Muscle of back (tissue), 11 donors: ENCODE data around the gene HORMAD1. TPM values are rescaled to one million over a fixed set of nuclear protein-coding genes. Genes with fewer than 3 reads are reported as not detected.
A peak's percentile ranks its signal among the peaks of the same experiment; 100 is the strongest.
"Not testable (repeated sequence)": the region's sequence is repeated elsewhere in the genome, so short reads cannot be mapped to it uniquely, and the experiment has no call there.

Source experiments
- DNase-seq, 3 donors: peaks; one replicate each; pipeline versions ENCODE4 v3.0.0 to v3.0.0-alpha.2; 2013
- polyA plus RNA-seq, 10 donors: library from polyadenylated mRNA; unstranded; fragments of 120-200 nt; gene quantifications; one replicate each; pipeline ENCODE4 v1.2.1, GENCODE V29; 2013; ENCODE audit not compliant: insufficient read length in 10 of 10

Gene HORMAD1
- polyA plus RNA-seq, 10 donors = 0.12 to 0.65 (median 0.39) TPM; not detected in 7

DNA sequence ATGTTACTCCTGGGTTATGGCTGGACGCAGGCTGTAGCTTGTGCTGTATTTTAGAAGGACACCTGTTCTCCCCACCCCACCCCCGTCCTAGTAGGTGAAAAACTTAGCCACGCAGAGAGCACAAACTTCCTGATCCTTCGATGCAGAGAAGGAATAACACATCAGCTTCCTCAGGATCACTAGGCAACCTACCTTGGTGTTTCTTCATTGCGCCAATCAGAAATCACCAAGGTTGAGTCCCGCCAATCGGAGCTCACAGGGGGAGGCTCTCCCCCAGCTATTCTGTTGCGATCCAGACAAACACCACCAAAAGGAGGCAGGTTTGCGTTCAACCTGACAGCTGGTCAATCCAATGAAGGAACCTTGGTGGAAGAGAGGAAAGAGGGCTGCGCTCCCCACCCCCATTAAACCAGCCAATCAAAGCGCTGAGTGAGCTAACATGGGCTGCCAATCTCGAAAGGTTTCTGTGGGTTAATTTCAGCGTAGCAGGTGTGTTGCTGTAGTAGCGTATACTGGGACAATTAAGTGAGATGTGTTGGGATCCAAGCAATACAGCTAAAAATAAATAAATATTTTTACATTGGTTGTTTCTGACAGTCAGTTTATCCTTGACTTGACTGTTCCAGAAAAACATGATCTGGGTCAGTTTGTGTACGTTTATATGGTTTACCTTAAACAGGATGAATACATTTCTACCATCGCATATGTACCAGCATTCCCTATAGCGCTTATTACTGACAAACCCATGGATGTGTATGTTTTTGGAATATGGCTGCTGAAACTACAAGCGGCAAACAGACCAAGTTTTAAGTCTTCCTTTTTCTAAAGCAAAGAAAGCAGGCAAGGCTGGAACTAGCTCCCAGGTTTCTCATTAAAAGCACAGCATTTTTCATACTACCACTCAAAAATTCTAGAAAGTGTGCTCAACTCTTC lies 23.4 kb downstream of the HORMAD1 start, which contains the start of gene GOLPH3L:
GOLPH3L (minus strand) TSS at position 160 of the 933 bp plus-strand sequence. CDS start 2,316 bp downstream, outside the sequence.
- peak; percentile 97 to 99 (median 98) for DNase-seq

DNA sequence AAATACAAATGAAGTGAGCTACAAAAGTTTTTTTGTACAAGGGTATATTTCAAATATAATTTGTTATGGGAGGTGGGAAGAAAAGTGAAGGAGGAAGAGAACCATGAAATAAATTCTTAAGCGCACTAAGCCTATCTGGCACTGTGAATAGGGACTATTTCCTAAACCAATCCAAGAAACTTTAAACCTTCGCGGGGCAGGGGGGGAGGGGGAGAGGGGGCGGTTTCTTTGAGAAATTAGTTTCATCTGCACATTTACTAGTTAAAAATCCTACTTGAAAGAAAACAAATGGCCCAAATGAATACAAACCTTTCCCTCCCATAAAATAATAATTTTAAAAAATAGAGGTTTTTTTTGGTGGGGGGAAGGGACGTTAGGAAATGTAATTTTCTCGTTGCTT lies 24.1 kb downstream of the HORMAD1 start:
- DNase-seq = peak in 2 of 3 donors; percentile 2 to 11

DNA sequence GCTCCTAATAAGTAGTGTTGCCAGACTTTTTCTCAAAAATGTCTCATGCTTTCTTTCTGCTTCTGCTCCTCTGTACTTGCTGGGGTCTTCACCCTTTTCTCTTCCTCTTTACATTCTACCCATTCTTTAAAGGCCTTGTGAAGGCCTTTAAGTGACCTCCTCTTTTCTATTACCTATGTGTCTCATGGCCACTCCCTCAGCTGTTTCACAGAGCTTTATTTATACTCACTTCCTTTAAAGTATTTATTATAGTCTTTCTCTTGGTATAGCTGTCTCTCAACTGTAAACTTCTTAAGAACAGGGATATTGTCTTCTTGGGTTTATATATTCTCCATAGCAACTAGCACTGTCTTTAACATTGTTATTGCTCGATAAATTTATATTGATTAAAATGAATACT lies 24.5 kb downstream of the HORMAD1 start:
- DNase-seq = peak in 2 of 3 donors; percentile 2 to 13

DNA sequence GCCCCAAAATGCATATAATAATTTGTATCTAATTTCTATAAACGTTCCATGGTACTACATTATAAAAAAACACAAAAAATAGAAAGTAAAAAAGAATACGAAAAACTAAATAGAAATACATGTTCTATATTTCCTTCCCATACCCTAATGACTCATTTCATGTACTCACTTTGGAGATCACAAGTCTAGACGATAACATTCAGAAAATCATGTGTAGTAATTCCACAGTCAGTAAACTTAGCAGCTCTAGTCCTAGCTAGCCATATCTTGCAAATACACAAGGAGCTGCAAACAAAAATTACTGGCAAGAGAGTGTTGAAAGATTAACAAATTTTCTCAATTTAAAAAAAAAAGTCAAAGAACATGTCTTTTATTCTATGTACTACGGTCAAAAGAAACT lies 25.1 kb downstream of the HORMAD1 start:
- no peak for DNase-seq

DNA sequence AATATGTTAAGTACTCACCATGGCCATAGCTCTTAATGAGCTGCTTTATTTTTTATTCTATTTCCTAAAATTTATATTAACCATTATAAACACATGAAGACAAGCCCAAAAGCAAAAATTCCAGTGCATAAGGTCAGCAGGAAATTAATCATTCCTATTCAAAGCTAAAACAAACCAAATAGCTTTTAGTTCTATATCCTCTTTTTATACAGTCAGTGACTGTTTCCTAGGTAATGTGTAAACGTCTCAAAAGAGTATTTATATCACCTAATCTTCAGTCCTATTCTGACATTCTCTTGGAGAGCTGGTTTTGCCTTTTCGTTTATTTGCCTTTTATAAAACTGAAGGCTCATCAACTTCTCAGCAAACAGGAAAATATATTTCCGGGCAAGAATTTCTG lies 28.0 kb downstream of the HORMAD1 start:
- no peak for DNase-seq

DNA sequence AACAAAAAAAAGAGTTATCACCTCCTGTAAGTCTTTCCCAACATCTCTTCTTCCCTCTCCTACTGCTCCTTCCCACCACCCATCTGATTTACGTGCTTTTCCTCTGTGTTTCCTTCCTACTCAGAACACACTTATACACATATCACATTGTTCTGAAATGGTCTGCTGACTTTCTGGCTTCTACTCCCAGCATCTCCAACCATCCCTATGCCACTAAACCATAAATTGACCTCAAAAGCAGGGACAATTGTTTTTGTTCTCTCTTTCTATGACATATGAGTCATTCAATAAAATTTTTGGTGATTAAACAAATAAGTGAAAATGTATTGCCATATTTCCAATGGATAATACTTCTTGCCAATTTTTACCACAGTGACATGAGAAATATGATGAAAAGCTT lies 31.9 kb downstream of the HORMAD1 start:
- DNase-seq = no peak

DNA sequence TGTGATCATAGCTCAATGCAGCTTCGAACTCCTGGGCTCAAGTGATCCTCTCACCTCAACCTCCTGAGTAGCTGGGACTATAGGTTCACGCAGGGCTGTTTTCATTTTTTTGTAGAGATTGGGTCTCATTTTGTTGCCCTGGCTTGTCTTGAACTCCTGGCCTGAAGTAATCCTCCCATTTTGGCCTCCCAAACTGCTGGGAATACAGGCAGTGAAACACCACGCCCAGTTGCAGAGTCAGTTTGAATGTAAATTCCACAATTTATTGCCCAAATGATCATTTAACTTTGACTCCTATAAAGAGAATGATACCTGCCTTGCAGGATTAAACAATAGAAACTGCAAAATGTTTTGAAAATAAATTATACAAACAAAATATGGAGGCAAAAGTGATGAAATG lies 34.4 kb downstream of the HORMAD1 start:
- DNase-seq = no peak

DNA sequence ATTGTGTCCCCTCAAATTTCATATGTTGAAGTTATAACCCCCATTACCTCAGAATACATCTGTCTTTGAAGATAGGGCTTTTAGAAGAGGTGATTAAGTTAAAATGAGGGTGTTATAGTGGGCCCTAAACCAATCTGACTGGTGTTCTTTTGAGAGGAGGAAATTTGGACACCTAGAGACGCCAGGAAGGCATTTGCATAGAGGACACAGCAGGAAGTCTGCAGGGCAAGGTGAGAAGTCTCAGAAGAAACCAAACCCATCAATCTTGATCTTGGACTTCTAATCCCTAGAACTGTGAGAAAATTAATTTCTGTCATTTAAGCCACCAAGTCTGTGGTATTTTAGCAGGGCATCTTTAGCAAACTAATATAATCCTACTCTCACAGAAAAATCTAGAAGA lies 36.8 kb downstream of the HORMAD1 start:
- DNase-seq = no peak

DNA sequence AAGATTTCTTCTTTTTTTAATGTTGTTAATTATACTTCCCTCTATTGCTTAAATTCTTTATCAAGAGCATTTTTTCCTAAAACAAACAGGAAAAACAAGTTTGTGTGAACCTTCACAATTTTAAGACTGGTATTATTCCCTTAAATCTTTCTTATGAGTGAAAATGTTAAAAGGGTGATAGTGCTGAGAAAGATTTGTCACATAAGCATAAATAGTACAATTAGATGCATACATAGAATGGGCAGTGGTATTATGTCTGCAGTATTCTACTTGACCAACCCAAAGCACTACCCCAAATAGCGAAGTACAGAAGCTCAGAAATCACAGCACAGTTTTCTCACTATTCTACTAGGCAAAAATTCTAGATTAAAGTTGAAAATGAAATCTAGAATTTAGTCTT lies 41.7 kb downstream of the HORMAD1 start:
- DNase-seq = no peak

DNA sequence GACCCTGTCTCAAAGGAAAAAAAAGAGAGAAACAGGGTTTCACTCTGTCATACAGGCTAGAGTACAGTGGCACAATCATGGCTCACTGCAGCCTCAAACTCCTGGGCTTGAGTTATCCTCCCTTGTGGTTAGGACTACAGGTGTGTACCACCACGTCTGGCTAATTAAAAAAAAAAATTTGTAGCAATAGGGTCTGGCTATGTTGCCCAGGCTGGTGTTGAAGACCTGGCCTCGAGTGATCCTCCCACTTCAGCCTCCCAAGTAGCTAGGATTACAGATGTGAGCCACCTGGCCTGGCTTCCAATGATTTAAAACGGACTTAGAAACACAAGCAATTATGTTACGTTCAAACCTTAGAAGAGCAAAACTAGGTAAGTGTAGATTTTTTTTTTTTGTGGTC lies 45.8 kb downstream of the HORMAD1 start:
- DNase-seq = no peak

DNA sequence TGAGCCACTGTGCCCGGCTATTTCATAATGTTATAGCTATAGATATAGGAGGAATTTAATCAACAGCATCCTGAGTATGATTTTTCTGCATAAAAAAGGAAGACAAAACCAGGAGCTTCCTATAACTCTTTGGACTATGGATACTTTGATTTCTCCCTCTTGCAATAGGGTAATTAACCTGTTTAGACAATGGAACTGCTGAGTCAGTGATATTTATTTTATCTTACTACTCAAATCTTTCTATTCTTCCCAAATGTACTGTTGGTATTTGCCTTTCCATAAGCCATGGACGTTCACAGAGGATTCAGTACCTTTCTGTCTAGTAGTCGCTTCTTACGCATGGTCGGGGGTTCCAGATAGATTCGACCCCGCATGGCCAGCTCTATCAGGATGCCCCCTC lies 57.4 kb downstream of the HORMAD1 start:
- DNase-seq = no peak

DNA sequence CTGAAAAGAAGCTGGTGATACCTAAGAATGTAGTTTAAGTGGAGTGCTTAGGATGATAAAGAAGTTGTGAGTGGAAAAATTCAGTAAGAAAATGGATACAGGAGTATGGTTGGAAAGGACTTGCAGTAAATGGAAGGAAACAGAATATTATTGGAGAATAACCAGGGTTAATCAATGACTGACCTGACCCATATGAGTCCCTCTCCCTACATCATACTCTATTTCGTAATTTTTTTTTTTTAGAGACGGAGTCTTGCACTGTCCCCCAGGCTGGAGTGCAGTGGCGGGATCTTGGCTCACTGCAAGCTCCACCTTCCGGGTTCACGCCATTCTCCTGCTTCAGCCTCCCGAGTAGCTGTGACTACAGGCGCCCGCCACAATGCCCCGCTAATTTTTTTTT lies 57.9 kb downstream of the HORMAD1 start:
- DNase-seq = no peak

DNA sequence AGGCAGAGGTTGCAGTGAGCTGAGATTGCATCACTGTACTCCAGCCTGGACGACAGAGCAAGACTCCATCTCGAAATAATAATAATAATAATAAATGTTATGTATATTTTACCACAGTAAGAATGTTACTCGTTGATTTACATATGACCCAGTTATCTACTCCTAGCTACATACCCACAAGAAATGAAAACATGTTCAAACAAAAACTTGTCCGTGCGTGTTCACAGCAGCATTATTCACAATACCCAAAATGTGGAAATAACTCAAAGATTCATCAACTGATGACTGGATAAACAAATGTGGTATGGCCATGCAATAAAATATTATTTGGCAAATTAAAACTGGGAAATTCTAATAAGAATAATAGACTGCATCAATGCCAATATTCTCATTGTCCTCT lies 59.5 kb downstream of the HORMAD1 start:
- no peak for DNase-seq

DNA sequence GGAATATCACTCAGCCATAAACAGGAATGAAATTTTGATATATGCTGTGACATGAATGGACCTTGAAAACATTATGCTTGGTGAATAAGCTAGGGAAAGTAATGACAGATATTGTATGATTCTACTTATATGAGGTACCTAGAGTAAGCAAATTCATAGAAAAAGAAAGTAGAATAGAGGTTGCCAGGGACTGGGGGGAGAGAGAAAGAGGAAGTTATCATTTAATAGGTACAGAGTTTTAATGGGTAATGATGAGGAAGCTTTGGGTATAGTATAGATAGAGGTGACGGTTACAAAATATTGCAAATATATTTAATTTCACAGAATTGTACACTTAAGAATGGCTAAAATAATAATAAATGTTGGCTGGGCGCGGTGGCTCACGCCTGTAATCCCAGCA lies 60.1 kb downstream of the HORMAD1 start:
- no peak for DNase-seq

DNA sequence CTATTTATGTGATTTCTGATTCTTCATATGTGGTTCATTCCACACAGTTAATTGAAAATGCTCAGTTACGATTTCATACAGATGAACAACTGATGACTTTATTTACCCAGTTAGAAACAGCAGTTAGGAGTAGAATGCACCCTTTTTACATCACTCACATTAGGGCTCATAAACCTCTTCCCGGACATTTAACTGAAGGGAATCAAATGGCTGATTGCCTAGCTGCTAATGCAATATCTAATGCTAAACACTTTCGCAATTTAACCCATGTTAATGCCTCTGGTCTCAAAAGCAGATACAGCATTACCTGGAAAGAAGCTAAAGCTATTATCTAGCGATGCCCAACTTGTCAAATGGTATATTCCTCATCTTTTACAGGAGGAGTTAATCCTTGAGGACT lies 63.6 kb downstream of the HORMAD1 start:
- DNase-seq = not testable (repeated sequence)

DNA sequence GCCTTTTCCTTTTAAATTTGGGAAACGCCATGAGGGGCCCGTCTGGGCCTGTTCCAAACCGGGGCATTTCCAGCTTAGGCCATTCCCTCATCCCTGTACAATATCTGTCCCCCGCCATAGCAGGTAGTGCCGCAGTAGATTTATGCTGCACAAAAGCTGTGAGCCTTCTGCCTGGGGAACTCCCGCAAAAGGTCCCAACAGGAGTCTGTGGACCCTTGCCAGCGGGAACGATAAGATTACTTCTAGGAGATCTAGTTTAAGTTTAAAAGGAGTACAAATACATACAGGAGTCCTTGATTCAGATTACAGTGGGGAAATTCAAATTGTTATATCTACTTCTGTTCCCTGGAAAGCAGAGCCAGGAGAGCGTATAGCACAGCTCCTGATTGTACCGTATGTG lies 66.1 kb downstream of the HORMAD1 start:
- DNase-seq = not testable (repeated sequence)

DNA sequence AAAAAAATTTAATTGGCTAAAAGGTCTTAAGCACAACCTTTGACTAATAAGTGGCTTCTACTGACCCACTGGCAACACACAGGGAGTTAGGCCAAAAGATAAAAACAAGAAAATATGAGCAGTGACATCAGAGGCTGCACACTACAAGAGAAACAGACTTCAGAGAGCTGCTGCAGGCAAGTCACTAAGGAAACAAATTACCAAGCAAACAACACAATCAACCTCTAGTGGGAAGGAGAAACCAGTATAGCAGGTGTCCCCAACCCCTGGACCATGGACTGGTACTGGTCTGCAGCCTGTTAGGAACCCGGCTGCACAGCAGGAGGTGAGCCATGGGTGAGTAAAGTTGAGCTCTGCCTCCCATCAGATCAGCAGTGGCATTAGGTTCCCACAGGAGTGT lies 70.5 kb downstream of the HORMAD1 start:
- no peak for DNase-seq

DNA sequence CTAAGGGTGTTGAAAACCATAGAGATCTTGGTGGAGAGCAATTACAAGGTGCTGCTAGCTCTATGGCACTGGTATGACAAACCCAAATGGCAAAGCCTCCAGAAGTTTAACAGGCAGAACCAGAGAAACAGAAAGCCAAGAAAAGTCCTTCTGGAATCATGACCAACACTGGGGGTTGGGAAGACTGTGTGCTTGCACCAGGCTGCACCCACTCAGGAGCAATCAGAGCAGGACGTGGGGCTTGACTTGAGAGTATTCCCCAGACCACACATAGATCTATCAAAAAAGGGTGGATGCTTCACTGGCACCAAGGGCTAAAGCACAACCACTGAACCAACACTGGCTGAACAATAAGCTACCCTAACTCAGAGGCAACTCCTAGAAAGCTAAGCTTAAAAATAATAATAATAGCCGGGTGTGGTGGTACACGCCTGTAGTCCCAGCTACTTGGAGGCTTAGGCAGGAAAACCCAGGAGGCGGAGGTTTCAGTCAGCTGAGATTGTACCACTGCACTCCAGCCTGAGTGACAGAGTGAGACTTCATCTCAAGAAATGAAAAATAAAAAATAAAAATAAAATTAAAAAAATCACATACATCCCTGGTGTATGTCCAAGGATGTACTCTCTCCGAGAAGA lies 71.1 kb downstream of the HORMAD1 start:
- DNase-seq = no peak

Other genes starting within 250 kb of the HORMAD1 start
- 10 to 100 TPM; 15.0 to 25.3 (median 19.0) TPM for gene TARS2, start 233.5 kb downstream of the HORMAD1 start, polyA plus RNA-seq
- 10 to 100 TPM in 1 of 10 donors, 1 to 10 TPM in 9; 3.3 to 13.7 (median 4.3) TPM for gene ECM1, start 212.8 kb downstream of the HORMAD1 start, polyA plus RNA-seq
- under 1 TPM in 8 of 10 donors, not detected in 2; 0.43 to 0.99 (median 0.65) TPM for gene FALEC, start 205.1 kb downstream of the HORMAD1 start, polyA plus RNA-seq
- 10 to 100 TPM; 39.3 to 80.5 (median 52.3) TPM for gene ADAMTSL4, start 171.5 kb downstream of the HORMAD1 start, polyA plus RNA-seq
- gene MCL1, start 141.3 kb downstream of the HORMAD1 start, polyA plus RNA-seq = 100 to 1,000 TPM; 128 to 246 (median 152) TPM
- 100 to 1,000 TPM; 105 to 159 (median 113) TPM for gene ENSA, start 91.3 kb downstream of the HORMAD1 start, polyA plus RNA-seq
- 10 to 100 TPM; 16.2 to 22.6 (median 19.3) TPM for gene GOLPH3L, start 23.7 kb downstream of the HORMAD1 start, polyA plus RNA-seq
- gene CTSS, start 44.9 kb upstream of the HORMAD1 start, polyA plus RNA-seq = 10 to 100 TPM in 9 of 10 donors, 1 to 10 TPM in 1; 9.6 to 24.1 (median 15.0) TPM
- gene CTSK, start 87.4 kb upstream of the HORMAD1 start, polyA plus RNA-seq = 100 to 1,000 TPM in 1 of 10 donors, 10 to 100 TPM in 9; 50.5 to 114 (median 71.1) TPM
- gene ARNT, start 155.7 kb upstream of the HORMAD1 start, polyA plus RNA-seq = 10 to 100 TPM; 31.4 to 40.7 (median 37.1) TPM
- gene CTXND2, start 166.2 kb upstream of the HORMAD1 start, polyA plus RNA-seq = not detected
- gene SETDB1, start 205.5 kb upstream of the HORMAD1 start, polyA plus RNA-seq = 10 to 100 TPM; 25.0 to 54.8 (median 36.6) TPM